ENCODE results near the gene VPS9D1.

The VPS9D1 gene, protein sequence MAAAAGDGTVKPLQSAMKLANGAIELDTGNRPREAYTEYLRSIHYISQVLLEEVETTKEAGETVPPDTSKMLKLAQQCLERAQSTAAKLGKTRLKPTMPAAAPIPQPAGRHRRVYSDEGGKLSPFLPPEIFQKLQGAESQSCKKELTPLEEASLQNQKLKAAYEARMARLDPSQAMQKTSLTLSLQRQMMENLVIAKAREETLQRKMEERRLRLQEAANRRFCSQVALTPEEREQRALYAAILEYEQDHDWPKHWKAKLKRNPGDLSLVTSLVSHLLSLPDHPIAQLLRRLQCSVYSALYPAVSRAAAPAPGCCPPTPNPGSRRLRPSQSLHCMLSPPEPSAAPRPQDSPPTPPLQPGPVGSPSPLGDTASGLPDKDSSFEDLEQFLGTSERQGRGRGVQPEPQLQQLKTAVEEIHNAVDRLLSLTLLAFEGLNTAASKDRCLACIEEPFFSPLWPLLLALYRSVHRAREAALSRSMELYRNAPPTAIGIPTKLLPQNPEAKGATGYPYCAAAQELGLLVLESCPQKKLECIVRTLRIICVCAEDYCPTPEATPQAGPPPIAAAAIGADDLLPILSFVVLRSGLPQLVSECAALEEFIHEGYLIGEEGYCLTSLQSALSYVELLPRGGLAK

GRCh38 chr16:89720813-89721545 lies at the start of gene VPS9D1, which contains the start of gene ZNF276:
Gene VPS9D1, minus strand, starts transcription at chr16:89720898. Its CDS starts 37 bp downstream, at chr16:89720861.
Gene ZNF276, plus strand, starts transcription at chr16:89721537. Its CDS starts 104 bp downstream, at chr16:89721641.
- DNase-seq, result peak; percentile 83

DNA sequence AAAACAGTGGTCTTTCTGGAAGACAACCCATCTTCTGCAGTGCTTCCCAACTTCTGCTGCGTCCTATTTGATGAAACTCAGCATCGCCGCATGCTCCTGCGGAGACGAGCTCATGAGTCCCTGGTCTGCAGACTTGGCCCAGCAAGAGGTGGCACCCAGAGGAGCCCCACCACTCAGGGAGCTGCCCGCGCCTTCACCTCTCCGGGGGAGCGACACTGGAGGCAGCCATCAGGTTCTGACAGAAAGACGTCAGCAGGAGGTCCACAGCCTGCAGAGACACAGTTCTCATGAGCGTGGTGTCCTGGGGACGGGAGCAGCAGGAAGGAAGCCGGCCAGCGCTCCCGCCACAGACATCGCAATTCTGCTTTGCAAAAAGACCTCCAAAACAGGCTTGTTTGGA lies 49.7 kb upstream of the VPS9D1 start:
- DNase-seq, result no peak

- no peak for DNase-seq
These were observed 44.7 kb upstream of the VPS9D1 start for GRCh38 chr16:89765292-89765830.

- DNase-seq, result peak; percentile 94
These were observed 44.1 kb upstream of the VPS9D1 start for GRCh38 chr16:89764711-89765201.

- peak; percentile 58 for DNase-seq
These were observed 40.7 kb upstream of the VPS9D1 start for GRCh38 chr16:89761304-89761922.

- DNase-seq, result peak; percentile 48
These were observed 39.1 kb upstream of the VPS9D1 start for GRCh38 chr16:89759746-89760340.

DNA sequence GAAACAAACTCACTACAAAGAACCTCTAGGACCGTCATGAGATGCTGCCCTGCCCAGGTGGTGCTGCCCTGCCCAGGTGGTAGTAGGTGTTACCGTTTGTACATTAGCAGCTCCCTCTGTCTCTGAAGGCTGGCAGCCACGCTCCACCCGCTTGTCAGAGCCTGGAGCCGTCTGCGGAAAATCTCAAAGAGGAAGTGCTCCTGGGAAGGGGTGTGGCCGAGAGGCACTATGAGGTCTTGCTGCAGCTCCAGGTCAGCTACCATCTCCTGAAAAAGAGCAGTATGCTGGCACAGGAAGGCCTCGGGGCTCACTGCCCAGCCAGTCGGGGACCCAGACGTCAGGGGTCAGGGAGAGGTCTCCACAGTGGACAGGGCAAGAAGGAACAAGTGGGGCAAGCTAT lies 28.9 kb upstream of the VPS9D1 start:
- DNase-seq, result peak; percentile 84

DNA sequence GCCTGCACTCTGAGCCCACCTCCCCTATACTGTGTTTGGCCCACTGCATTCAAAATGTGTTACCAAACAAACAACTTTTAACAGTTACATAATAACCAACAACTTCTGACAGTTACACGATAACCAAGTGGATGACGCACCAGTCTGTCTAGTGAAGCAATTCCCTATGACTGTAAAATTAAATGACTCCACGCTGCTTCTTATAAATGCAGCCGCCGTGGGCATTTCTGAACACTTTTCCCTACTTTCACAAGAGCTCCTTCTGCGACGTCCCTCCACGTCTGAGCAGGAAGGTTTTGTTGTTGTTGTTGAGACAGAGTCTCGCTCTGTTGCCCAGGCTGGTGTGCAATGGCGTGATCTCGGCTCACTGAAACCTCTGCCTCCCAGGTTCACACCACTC lies 28.2 kb upstream of the VPS9D1 start:
- DNase-seq, result peak; percentile 85

- no peak for DNase-seq
These were observed 27.4 kb upstream of the VPS9D1 start for GRCh38 chr16:89748076-89748475.

GRCh38 chr16:89746043-89746442 lies 25.3 kb upstream of the VPS9D1 start:
- no peak for DNase-seq

DNA sequence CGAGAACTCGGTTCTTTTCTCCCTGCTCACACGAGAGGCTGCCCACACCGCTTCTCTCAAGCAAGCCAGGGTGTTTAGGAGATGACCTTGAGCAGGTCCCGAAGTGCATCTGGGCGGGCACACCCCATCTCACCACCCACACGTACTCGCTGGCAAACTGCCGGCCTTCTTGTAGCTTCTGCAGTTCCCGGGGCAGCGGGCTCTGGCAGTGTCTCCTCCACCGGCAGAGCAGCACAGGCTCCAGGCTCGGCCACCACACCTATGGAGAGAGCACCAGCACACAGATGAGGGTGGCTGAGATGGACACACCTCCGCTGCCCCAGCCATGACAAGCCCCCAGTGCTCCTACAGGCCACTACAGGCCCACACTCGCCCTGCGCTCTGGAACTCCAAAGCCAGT lies 24.1 kb upstream of the VPS9D1 start:
- DNase-seq, result no peak

DNA sequence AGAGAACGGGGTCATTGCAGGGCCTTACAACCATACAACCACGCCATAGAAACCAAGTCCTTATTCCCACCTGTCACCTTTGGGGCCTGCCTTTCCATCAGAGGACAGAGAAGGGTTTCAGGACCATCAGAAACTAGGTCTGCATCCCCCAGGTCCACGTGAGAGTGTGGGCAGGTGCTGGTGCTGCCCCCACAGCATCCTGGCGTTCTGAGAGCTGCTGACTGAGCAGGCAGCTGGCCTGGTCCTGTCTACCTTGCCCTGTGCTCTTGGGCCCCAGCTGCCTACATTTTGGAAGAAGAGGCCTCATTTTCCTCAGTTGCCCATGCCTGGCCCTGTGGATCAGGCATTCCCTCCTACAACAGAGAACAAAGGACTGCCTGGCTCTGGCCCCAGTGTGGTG lies 22.2 kb upstream of the VPS9D1 start:
- DNase-seq, result no peak

GRCh38 chr16:89741342-89742014 lies 20.8 kb upstream of the VPS9D1 start:
- peak; percentile 28 for DNase-seq

GRCh38 chr16:89739383-89739782 lies 18.7 kb upstream of the VPS9D1 start:
- DNase-seq, result no peak

DNA sequence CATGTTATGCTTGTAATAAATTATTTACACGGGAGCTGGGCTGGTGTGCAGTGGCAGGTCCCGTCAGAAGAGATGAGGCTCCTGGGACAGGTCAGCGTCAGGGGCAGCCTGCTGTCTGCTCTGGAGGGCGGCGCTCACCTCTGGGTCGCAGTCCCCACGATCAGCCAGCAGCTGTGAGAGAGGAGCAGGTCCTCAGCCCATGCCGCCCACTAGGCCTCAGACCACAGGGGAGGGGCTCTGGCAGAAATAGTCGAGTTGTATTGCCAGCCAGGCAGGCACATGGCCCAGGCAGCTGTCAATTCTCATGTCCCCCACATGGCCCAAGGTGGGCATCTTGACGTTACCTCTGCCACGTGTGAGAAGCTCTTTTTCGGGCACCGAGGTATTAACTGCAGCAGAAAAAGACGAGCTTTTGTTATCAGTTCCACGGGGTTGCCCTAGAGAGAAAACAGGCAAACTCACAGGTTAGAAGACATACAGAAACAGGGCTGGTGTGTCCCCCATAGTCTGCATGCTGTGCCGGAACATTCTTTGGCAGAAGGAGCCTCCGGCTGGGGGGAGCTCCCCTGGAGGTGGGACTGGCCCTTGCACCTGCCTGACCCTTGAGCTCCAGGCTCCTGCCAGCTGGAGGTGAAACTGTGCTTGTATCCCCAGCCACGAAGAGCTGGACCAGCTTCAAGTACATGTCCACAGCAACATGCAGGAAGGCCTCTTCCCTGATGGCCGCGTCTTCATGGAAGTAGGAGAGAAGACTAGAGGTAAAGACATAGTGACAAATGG lies 18.0 kb upstream of the VPS9D1 start:
- no peak for DNase-seq

- no peak for DNase-seq
These were observed 17.3 kb upstream of the VPS9D1 start for GRCh38 chr16:89738072-89738377.

GRCh38 chr16:89737341-89738071 lies 16.8 kb upstream of the VPS9D1 start:
- no peak for DNase-seq

DNA sequence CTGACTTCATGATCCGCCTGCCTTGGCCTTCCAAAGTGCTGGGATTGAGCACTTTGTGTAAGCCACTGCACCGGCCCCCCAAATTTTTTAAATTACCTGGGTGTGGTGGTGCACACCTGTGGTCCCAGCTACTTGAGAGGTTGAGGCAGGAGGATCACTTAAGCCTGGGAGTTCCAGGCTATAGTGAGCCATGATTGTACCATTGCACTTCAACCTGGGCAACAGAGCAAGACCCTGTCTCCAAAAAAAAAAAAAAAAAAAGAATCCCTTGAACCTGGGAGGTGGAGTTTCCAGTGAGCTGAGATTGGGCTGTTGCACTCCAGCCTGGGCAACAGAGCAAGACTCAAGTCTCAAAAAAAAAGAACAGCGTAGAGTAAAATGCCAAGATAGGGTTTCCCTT lies 15.9 kb upstream of the VPS9D1 start:
- DNase-seq, result no peak

- DNase-seq, result no peak
These were observed 13.1 kb upstream of the VPS9D1 start for GRCh38 chr16:89733792-89734191.

- no peak for DNase-seq
These were observed 12.6 kb upstream of the VPS9D1 start for GRCh38 chr16:89733322-89733721.

DNA sequence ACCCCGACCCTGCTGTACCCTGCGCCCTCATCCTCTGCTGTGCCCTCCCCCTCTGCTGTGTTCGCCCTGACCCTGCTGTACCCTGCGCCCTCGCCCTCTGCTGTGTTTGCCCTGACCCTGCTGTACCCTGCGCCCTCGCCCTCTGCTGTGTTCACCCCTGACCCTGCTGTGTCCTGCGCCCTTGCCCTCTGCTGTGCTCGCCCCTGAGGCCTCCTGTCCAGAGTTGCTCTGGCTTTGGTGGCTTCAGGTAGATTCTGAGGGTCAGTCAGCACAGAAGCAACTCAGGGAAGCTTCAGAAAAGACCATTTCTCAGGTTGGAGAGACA lies 12.2 kb upstream of the VPS9D1 start:
- no peak for DNase-seq
